HCT116 (cell line): ENCODE measurements around the gene NFATC2IP. TPM values are rescaled to one million over a fixed set of nuclear protein-coding genes. Genes with fewer than 3 reads are reported as not detected.

Experiments
- ATAC-seq: fragments of 200-7000 bp; cut with Tn5 transposase; 2 replicates; pipeline ENCODE4 v1.9.1; 2020; ENCODE audit warnings: mild to moderate bottlenecking, moderate library complexity
- BruUV-seq: library from RNA; stranded (reverse); fragments of 400-500 nt; replicated peaks from 2 replicates; lab custom pipeline; 2021; lab: Mats Ljungman, UMichigan
- CTCF ChIA-PET: fragments of 300-600 bp; sonication (Branson Sonifier 250); formaldehyde crosslinking; loops from one replicate; lab custom pipeline; 2021; ENCODE audit warnings: antibody characterized with exemption; lab: Charles Lee
- POLR2A ChIA-PET: fragments of 300-600, 350-600 bp; sonication (Branson Sonifier 250); formaldehyde crosslinking; loops from one replicate; lab custom pipeline; 2021; ENCODE audit warnings: antibody characterized with exemption; lab: Charles Lee
- RAD21 ChIA-PET, 2 experiments: fragments of 300-600 bp; sonication (Branson Sonifier 250); formaldehyde crosslinking; loops; one replicate each; lab custom pipeline; 2023; ENCODE audit warnings: low total read pairs in 2 of 2; ENCODE audit not compliant: uncharacterized antibody in 2 of 2, unreplicated experiment in 2 of 2, low non-redundant PET in 1 of 2; lab: Charles Lee
- DNase-seq: peaks from one replicate; pipeline ENCODE4 v3.0.0-alpha.2; 2010; ENCODE audit warnings: low read depth, low spot score
- H2AFZ ChIP-seq: fragments of 200-600 bp; shearing (Covaris generic), sonication (generic); 2 replicates; pipeline ENCODE4 v1.6.1; 2017; ENCODE audit warnings: low read depth, mixed run types, mixed read lengths, antibody characterized with exemption, low read length; ENCODE audit not compliant: poor library complexity, severe bottlenecking
- H3K27ac ChIP-seq: 2 replicates; pipeline ENCODE4 v1.5.1; 2012; ENCODE audit warnings: low read depth, low read length
- H3K27me3 ChIP-seq: fragments of 200-600 bp; sonication (generic); 2 replicates; pipeline ENCODE4 v1.6.1; 2016; ENCODE audit warnings: mixed run types, low read length, mixed read lengths; ENCODE audit not compliant: insufficient read depth
- H3K36me3 ChIP-seq, 2 experiments: fragments of 200-500 bp in 1 of 2; fragments of 200-600 bp in 1 of 2; sonication (Bioruptor generic) in 1 of 2; sonication (generic) in 1 of 2; 2 replicates each; pipeline versions ENCODE4 v1.5.1 to v1.6.1; 2014 to 2016; ENCODE audit warnings: low read length in 2 of 2, inconsistent platforms in 1 of 2, mixed read lengths in 1 of 2, mixed run types in 1 of 2; ENCODE audit not compliant: insufficient read depth in 2 of 2, control insufficient read depth in 1 of 2
- H3K4me1 ChIP-seq, 2 experiments: fragments of 200-600 bp in 1 of 2; sonication (generic) in 1 of 2; 2 replicates each; pipeline versions ENCODE4 v1.5.1 to v1.6.1; 2012 to 2017; ENCODE audit warnings: low read length in 2 of 2, inconsistent platforms in 1 of 2, mild to moderate bottlenecking in 1 of 2, mixed read lengths in 1 of 2, mixed run types in 1 of 2, moderate library complexity in 1 of 2; ENCODE audit not compliant: insufficient read depth in 2 of 2, control insufficient read depth in 1 of 2
- H3K4me2 ChIP-seq: fragments of 200-600 bp; sonication (generic); 2 replicates; pipeline ENCODE4 v1.6.1; 2017; ENCODE audit warnings: mixed run types, low read length, mixed read lengths
- H3K4me3 ChIP-seq, 2 experiments: fragments of 200-600 bp in 1 of 2; sonication (generic) in 1 of 2; replicated peaks in 1 of 2; 2 replicates each; pipeline ENCODE4 v1.5.1; 2011 to 2016; ENCODE audit warnings: low read length in 2 of 2, control low read depth in 1 of 2, low read depth in 1 of 2, mild to moderate bottlenecking in 1 of 2, mixed read lengths in 1 of 2, mixed run types in 1 of 2
- H3K79me2 ChIP-seq: fragments of 200-600 bp; sonication (generic); 2 replicates; pipeline ENCODE4 v1.6.1; 2017; ENCODE audit warnings: mild to moderate bottlenecking, mixed run types, low read length, moderate library complexity, mixed read lengths; ENCODE audit not compliant: insufficient read depth
- H3K9ac ChIP-seq: fragments of 200-600 bp; sonication (generic); 2 replicates; pipeline ENCODE4 v1.6.1; 2016; ENCODE audit warnings: low read length, mixed read lengths
- H3K9me2 ChIP-seq: fragments of 200-600 bp; sonication (generic), shearing (Covaris generic); 2 replicates; pipeline ENCODE4 v1.6.1; 2017; ENCODE audit warnings: mixed run types, mild to moderate bottlenecking, moderate library complexity; ENCODE audit not compliant: insufficient read depth
- H3K9me3 ChIP-seq, 2 experiments: fragments of 200-500 bp in 1 of 2; fragments of 200-600 bp in 1 of 2; sonication (Bioruptor generic) in 1 of 2; sonication (generic) in 1 of 2; 2 replicates each; pipeline ENCODE4 v1.6.1; 2014 to 2017; ENCODE audit warnings: low read length in 2 of 2, mixed read lengths in 2 of 2, inconsistent platforms in 1 of 2, low read depth in 1 of 2, mild to moderate bottlenecking in 1 of 2, mixed run types in 1 of 2, moderate library complexity in 1 of 2; ENCODE audit not compliant: control insufficient read depth in 1 of 2, insufficient read depth in 1 of 2
- H4K20me1 ChIP-seq: fragments of 200-600 bp; sonication (generic), shearing (Covaris generic); 2 replicates; pipeline ENCODE4 v1.6.1; 2017; ENCODE audit warnings: mixed run types, mild to moderate bottlenecking, moderate library complexity; ENCODE audit not compliant: insufficient read depth
- CBX3 ChIP-seq: IDR thresholded peaks from 2 replicates; pipeline ENCODE4 v1.6.1; 2012; ENCODE audit warnings: low read depth
- CEBPB ChIP-seq: IDR thresholded peaks from 2 replicates; pipeline ENCODE4 v1.6.1; 2012; ENCODE audit warnings: low read depth
- EGR1 ChIP-seq: IDR thresholded peaks from 2 replicates; pipeline ENCODE4 v1.6.1; 2012; ENCODE audit warnings: low read depth
- FOSL1 ChIP-seq: IDR thresholded peaks from 2 replicates; pipeline ENCODE4 v1.6.1; 2012; ENCODE audit warnings: low read depth
- JUND ChIP-seq: IDR thresholded peaks from 2 replicates; pipeline ENCODE4 v1.6.1; 2012
- RAD21 ChIP-seq: IDR thresholded peaks from 2 replicates; pipeline ENCODE4 v1.6.1; 2012; ENCODE audit warnings: low read depth, mild to moderate bottlenecking
- SP1 ChIP-seq: IDR thresholded peaks from 2 replicates; pipeline ENCODE4 v1.6.1; 2012; ENCODE audit warnings: low read depth
- TCF7L2 ChIP-seq: IDR thresholded peaks from 2 replicates; pipeline ENCODE4 v1.7.0; 2011; ENCODE audit warnings: borderline replicate concordance, inconsistent platforms; ENCODE audit not compliant: insufficient read depth, insufficient read length; ENCODE audit errors: extremely low read depth
- YY1 ChIP-seq: IDR thresholded peaks from 2 replicates; pipeline ENCODE4 v1.6.1; 2011; ENCODE audit warnings: low read length, low read depth, moderate library complexity, mild to moderate bottlenecking; ENCODE audit not compliant: insufficient replicate concordance; ENCODE audit errors: extremely low read depth
- ZFX ChIP-seq: fragments of 450-650 bp; IDR thresholded peaks from 2 replicates; pipeline ENCODE4 v1.6.1; 2017
- ZNF274 ChIP-seq: fragments of 200-500 bp; sonication (Bioruptor generic); IDR thresholded peaks from 2 replicates; pipeline ENCODE4 v1.6.1; 2014; ENCODE audit warnings: mild to moderate bottlenecking, low read depth, low read length, inconsistent platforms
- intact Hi-C: fragments of 100-400 bp; cut with micrococcal nuclease; formaldehyde crosslinking; loops from 2 replicates; pipeline ENCODE4 v1.10.0; 2022
- total RNA-seq: library from RNA; stranded (reverse); gene quantifications from one replicate; pipeline ENCODE4 v1.2.1, GENCODE V29; 2021; ENCODE audit not compliant: unreplicated experiment
- TF ChIP-seq, protein P1 (sequence below), 3 experiments: fragments of 200-600 bp in 1 of 3; sonication (generic) in 1 of 3; IDR thresholded peaks in 2 of 3; conservative IDR thresholded peaks in 1 of 3; 2 replicates each; pipeline ENCODE4 v1.5.1; 2012 to 2017; ENCODE audit warnings: low read depth in 2 of 3, low read length in 2 of 3, antibody characterized with exemption in 1 of 3, borderline replicate concordance in 1 of 3, control low read depth in 1 of 3, mild to moderate bottlenecking in 1 of 3, mixed read lengths in 1 of 3, mixed run types in 1 of 3, moderate library complexity in 1 of 3; ENCODE audit not compliant: insufficient read depth in 1 of 3
- TF ChIP-seq, protein P2 (sequence below): IDR thresholded peaks from 2 replicates; pipeline ENCODE4 v1.6.1; 2012

Gene NFATC2IP
- total RNA-seq, 1 experiment from 2014 or later, result 41.4 TPM

DNA sequence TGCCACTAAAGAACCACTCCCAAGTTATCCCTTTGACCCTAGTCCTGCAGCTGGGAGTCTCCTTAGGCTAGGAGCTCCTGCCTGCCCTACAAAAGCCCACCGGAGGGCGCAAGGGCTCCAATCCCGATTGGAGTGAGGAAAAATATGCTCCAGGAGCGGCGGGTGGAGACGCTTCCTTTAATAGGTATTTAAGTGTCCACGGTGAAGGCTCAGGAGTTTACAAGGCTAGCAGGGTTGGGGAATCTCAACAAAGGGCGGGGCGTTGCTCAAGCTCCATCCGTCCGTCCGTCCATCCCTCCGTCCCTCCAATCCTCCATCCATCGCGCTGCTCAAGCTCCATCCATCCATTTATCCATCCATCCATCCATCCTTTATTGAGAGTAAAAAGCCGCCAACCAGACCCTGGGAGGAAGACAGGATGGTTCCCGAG is 23.3 kb downstream of the NFATC2IP start:
- TSS peak; percentile 94 for BruUV-seq
- H3K79me2 ChIP-seq, result peaks cover 11% of the 10 kb centered on the region; the same call in 1 of the 2 replicates
- POLR2A ChIA-PET, result no interaction called here
- H3K4me1 ChIP-seq, result peaks cover 6 to 18% of the 10 kb centered on the region in 2 experiments; a peak in 3 of 4 replicates
- peak overlapping the region; percentile 82 for H3K9ac ChIP-seq
- RAD21 ChIA-PET, result interaction anchor here in 1 of 2 experiments (0.9 kb wide), 1 partner anchor 283 kb away, joined by 4 read pairs; no protein-coding TSS in a partner anchor
- peak; percentile 23 for DNase-seq
- peak overlapping the region; percentile 34 for H3K27ac ChIP-seq
- H3K4me2 ChIP-seq, result peak overlapping the region; percentile 88
- no peak overlapping the region for H2AFZ ChIP-seq
- H3K9me3 ChIP-seq, result no peaks in the 10 kb centered on the region
- no peaks in the 10 kb centered on the region for H3K27me3 ChIP-seq
- TF ChIP-seq, protein P1, sequence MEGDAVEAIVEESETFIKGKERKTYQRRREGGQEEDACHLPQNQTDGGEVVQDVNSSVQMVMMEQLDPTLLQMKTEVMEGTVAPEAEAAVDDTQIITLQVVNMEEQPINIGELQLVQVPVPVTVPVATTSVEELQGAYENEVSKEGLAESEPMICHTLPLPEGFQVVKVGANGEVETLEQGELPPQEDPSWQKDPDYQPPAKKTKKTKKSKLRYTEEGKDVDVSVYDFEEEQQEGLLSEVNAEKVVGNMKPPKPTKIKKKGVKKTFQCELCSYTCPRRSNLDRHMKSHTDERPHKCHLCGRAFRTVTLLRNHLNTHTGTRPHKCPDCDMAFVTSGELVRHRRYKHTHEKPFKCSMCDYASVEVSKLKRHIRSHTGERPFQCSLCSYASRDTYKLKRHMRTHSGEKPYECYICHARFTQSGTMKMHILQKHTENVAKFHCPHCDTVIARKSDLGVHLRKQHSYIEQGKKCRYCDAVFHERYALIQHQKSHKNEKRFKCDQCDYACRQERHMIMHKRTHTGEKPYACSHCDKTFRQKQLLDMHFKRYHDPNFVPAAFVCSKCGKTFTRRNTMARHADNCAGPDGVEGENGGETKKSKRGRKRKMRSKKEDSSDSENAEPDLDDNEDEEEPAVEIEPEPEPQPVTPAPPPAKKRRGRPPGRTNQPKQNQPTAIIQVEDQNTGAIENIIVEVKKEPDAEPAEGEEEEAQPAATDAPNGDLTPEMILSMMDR (IDR thresholded peaks at IDR 0.05 in 2 of 3, conservative IDR thresholded peaks at IDR 0.05 in 1 of 3; ENCODE audit: borderline replicate concordance in 1 of 3, insufficient read depth in 1 of 3, low read depth in 2 of 3, low read length in 2 of 3), result peak; percentile 28 to 77 (median 75); a peak in 5 of 6 replicates
- no peak for TF ChIP-seq EGR1
- TF ChIP-seq RAD21, result peak; percentile 53
- peak overlapping the region; percentile 97 for H3K4me3 ChIP-seq
- H3K36me3 ChIP-seq, result no peaks in the 10 kb centered on the region
- no peaks in the 10 kb centered on the region for H4K20me1 ChIP-seq
- CTCF ChIA-PET, result interaction anchor here (0.7 to 1.3 kb wide), 5 partner anchors 13 to 747 kb away, joined by 3 to 5 read pairs (median 4); partner anchors contain the start of genes NFATC2IP and TUFM
- no peaks in the 10 kb centered on the region for H3K9me2 ChIP-seq
- ATAC-seq, result peak; percentile 73
- intact Hi-C loops, result loop anchor here (10.0 kb wide), 1 partner anchor 281 kb away; no protein-coding TSS in a partner anchor

DNA sequence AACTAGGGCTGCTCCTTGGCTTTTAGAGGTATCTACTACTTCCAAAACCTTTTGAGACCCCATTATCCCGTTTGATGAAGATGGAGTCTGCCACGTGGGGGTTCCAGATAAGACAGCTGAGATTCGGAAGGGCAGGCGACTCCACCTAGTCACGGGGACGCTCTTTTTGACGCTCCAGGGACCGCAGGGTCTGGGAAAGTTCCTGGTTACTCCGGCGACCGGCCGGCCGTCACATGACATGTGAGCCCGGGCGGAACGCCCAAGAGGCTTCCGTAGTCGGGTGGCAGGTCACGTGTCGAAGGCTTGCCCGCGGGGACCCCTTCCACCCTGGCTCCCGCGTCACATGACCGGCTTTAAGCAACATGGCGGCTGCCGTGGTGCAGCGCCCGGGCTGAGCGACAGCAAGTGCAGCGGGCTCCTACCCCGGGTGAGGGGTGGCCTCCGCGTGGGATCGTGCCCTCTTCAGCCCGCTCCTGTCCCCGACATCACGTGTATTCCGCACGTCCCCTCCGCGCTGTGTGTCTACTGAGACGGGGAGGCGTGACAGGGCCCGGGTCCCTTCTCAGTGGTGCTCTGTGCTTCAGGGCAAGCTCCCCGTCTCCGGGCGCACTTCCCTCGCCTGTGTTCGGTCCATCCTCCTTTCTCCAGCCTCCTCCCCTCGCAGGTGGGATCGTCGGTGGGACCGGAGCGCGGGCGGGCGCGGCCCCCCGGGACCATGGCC is 23.9 kb downstream of the NFATC2IP start, which contains the start of gene SPNS1:
Gene SPNS1 (plus strand): TSS at position 342 of the 721 bp plus-strand sequence. CDS start 374 bp downstream, at position 716.
- Histone ChIP-seq H3K27ac (peak within 1 kb of the TSS; percentile 34), H3K36me3 (no peaks in the 10 kb centered on the region), H3K9ac (peak within 1 kb of the TSS; percentile 82), H2AFZ (no peak within 1 kb of the TSS), H3K4me2 (peak within 1 kb of the TSS; percentile 88), H4K20me1 (no peaks in the 10 kb centered on the region), H3K27me3 (no peaks in the 10 kb centered on the region), H3K9me3 (no peaks in the 10 kb centered on the region), H3K4me1 (peaks cover 6 to 18% of the 10 kb centered on the region in 2 experiments; a peak in 3 of 4 replicates), H3K9me2 (no peaks in the 10 kb centered on the region), H3K4me3 (peak within 1 kb of the TSS; percentile 97), H3K79me2 (peaks cover 11% of the 10 kb centered on the region; the same call in 1 of the 2 replicates)
- RAD21 ChIA-PET, result no interaction called here
- POLR2A ChIA-PET, result no interaction called here
- BruUV-seq, result no TSS peak
- ATAC-seq (peak; percentile 83), DNase-seq (peak; percentile 92)
- intact Hi-C loops, result loop anchor here (10.0 kb wide), 1 partner anchor 280 kb away; no protein-coding TSS in a partner anchor
- CTCF ChIA-PET, result interaction anchor here (0.9 to 1.3 kb wide), 3 partner anchors 24 to 128 kb away, joined by 3 to 5 read pairs (median 4); partner anchors contain the start of genes NFATC2IP and TUFM
- TF ChIP-seq RAD21, result no peak
- TF ChIP-seq, protein P2, sequence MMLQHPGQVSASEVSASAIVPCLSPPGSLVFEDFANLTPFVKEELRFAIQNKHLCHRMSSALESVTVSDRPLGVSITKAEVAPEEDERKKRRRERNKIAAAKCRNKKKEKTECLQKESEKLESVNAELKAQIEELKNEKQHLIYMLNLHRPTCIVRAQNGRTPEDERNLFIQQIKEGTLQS, result no peak
- peak; percentile 38; the same call in 1 of the 2 replicates for TF ChIP-seq JUND
- peak; percentile 62 for TF ChIP-seq TCF7L2
- TF ChIP-seq YY1, result peak; percentile 98
- peak; percentile 85 for TF ChIP-seq SP1
- TF ChIP-seq, protein P1 (IDR thresholded peaks at IDR 0.05 in 2 of 3, conservative IDR thresholded peaks at IDR 0.05 in 1 of 3; ENCODE audit: borderline replicate concordance in 1 of 3, insufficient read depth in 1 of 3, low read depth in 2 of 3, low read length in 2 of 3), result no peak
- no peak for TF ChIP-seq EGR1
- no peak for TF ChIP-seq CEBPB
- TF ChIP-seq ZFX, result peak; percentile 67; the same call in 1 of the 2 replicates
- peak; percentile 91 for TF ChIP-seq CBX3
- TF ChIP-seq FOSL1, result no peak
- no peak for TF ChIP-seq ZNF274
